Fibroblast of pulmonary artery (primary cell): Measurements from ENCODE around the gene INPP4A.

ENCODE experiments used
- DNase-seq: peaks from one replicate; pipeline ENCODE4 v3.0.0-alpha.2; 2010; ENCODE audit warnings: low read depth
- H3K4me3 ChIP-seq: replicated peaks from 2 replicates; pipeline ENCODE4 v1.5.1; 2011; ENCODE audit warnings: low read depth, mild to moderate bottlenecking, control low read depth, low read length, moderate library complexity
- CTCF ChIP-seq: IDR thresholded peaks from 2 replicates; pipeline ENCODE4 v1.5.1; 2011; ENCODE audit warnings: mild to moderate bottlenecking, control low read depth, low read length, inconsistent platforms; ENCODE audit errors: missing control alignments

The INPP4A gene

DNA sequence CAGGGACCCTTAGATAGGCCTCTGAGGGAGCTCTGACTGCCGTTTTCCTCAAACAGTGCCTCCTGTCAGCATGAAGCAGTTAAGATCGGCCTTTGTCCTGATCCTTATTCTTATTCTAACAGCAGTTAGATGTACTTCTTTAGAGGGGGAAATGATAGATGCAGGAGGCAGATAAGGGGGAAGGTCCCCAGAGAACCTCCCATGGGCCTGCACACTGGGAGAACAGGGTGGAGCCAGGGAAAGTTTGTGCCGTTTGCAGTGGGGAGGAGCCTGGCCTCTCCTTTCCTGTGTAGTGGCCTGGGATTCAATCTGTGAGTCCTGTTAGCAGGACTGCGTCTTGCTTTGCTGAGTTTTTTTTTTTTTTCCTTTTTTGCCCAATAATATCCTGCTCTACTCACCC is 7.9 kb upstream of the INPP4A start:
- TF ChIP-seq CTCF = no peak
- no peak overlapping the region for H3K4me3 ChIP-seq
- no peak for DNase-seq

DNA sequence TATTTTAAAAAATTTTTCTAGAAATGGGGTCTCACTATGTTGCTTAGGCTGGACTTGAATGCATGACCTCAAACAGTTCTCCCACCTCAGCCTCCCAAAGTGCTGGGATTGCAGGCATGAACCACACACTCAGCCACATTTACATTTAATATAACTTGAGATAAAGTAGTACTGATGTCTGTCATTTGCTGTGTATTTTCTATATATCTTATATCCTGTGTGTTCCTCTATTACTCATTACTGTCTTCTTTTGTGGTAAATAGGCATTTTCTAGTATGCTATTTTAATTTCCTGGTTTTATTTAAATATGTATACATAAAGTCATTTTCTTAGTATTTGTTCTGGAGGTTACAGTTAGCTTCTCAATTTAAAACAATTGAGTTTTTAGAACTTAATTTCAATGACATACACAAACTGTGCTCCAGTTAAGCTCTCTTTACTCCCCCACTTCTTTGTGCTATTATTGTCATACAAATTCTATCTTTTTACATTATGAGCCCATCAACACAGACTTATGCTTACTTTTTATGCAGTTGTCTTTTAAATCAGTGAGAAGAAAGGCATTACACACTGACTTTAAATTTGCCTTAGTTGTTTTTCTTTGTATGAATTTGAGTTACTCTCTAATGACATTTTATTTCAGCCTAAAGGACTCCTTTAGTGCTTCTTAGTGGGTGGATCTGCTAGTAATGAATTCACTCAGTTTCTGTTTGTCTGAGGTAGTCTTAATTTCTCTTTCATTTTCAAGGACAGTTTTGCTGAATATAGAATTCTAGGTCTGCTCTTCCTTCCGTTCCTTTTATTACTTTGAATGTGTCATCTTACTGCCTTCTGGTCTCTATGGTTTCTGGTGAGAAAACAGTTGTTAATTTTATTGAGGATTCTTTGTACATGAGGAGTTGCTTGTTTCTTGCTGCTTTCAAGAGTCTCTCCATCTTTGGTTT is 6.2 kb upstream of the INPP4A start:
- no peak for TF ChIP-seq CTCF
- DNase-seq = no peak
- H3K4me3 ChIP-seq = no peak overlapping the region

DNA sequence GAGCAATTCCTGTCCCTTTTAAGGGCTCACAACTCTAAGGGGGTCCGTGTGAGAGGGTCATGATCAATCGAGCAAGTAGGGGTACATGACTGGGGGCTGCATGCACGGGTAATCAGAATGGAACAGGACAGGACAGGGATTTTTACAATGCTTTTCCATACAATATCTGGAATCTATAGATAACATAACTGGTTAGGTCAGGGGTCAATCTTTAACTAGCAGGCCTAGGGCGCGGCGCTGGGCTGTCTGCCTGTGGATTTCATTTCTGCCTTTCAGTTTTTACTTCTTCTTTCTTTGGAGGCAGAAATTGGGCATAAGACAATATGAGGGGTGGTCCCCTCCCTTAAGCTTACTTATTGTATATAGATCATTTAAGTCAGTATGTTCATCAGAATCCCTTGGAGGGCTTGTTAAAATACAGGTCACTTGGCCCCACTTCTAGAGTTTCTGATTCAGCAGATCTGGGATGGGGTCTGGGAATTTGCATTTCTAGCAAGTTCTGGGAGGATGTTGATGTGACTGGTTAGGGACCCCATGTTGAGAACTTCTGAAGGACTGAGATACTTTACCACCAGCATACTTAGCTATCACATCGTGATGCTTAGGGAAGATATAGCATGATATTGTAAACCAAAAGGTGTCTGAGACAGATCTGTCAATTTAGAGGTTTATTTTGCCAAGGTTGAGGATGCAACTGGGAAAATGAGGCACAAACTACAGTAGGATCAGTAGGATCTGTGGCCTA is 2.8 kb upstream of the INPP4A start:
- no peak overlapping the region for H3K4me3 ChIP-seq
- no peak for TF ChIP-seq CTCF
- DNase-seq = no peak

DNA sequence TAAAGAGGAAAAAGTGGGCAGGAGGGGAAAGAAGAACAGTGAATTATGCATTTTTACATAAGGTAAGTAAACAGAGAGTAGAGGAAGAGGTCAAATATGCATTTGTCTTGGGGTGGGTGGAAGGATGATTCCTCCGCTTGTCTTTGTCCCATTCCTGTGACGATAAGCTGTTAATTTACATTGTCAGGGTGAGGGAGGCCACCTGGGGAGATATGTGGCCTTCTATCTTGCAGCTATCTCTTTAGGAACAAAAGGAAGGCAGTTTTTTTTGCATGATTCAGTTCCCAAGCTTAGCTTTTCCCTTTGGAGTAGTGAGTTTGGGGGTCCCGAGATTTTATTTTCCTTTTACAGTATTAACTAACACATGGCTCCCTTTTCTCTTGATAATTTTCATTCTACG is 2.2 kb upstream of the INPP4A start:
- no peak overlapping the region for H3K4me3 ChIP-seq
- DNase-seq = no peak
- TF ChIP-seq CTCF = no peak

DNA sequence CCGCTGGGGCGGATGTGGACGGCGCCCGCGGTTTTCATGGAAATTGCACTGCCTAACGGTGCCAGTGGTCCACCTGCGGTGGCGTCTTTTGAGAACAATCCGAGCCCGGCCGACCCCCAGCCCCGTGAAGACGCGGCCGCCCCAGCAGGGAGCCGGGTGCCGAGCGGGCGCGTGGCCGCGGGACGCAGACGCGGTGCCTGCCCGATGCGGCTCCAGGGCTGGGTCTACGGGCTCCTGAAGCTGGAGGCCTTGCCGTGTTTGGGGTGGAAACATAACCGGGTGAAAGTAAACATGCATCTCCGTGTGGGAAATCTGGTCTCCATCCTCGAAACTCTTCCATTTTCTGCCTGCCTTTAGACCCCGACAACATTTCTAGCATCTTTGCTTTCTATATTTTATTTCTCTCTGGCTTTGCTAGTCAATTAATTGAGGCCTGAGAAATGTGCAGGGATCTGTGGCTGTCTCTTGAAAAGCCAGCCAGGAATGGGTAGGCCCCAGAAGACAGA is 572 bp downstream of the INPP4A start:
- peak; percentile 24 for DNase-seq
- H3K4me3 ChIP-seq = peak overlapping the region; percentile 69
- TF ChIP-seq CTCF = no peak

GRCh38 chr2:98445683-98446581 is 1.3 kb downstream of the INPP4A start:
- DNase-seq = no peak
- TF ChIP-seq CTCF = no peak
- peak overlapping the region; percentile 69 for H3K4me3 ChIP-seq
